HepG2 (cell line): ENCODE measurements around the gene WDR5B. TPM values are rescaled to one million over a fixed set of nuclear protein-coding genes. Genes with fewer than 3 reads are reported as not detected.

ENCODE experiments used
- ATAC-seq: fragments of 200-7000 bp; cut with Tn5 transposase; 3 replicates; pipeline ENCODE4 v1.9.1; 2020; ENCODE audit warnings: mild to moderate bottlenecking, moderate library complexity
- BruUV-seq: library from RNA; stranded (reverse); fragments of 400-500 nt; replicated peaks from 2 replicates; lab custom pipeline; 2021; lab: Mats Ljungman, UMichigan
- CTCF ChIA-PET: fragments of 300-600 bp; formaldehyde crosslinking; extraction: SDS; loops from one replicate; lab custom pipeline; 2021; ENCODE audit warnings: low total read pairs, inconsistent platforms, low intra/inter-chr PET ratio; lab: Yijun Ruan, JAX
- POLR2A ChIA-PET: fragments of 350-600 bp; sonication (Branson Sonifier 250); formaldehyde crosslinking; loops from one replicate; lab custom pipeline; 2020; ENCODE audit warnings: antibody characterized with exemption, inconsistent platforms; lab: Yijun Ruan, JAX
- DNase-seq: peaks from one replicate; pipeline ENCODE4 v3.0.0-alpha.2; 2015; ENCODE audit warnings: low spot score
- FAIRE-seq: peaks from 3 replicates; lab custom pipeline; 2011; peaks lifted over from hg19 to GRCh38; lab: Jason Lieb, UNC
- H2AFZ ChIP-seq: one replicate; pipeline ENCODE4 v1.6.1; 2011; ENCODE audit warnings: low read length, inconsistent platforms
- H3K27ac ChIP-seq: fragments of 300-600 bp; 3 replicates; pipeline ENCODE4 v1.8.0; 2011; ENCODE audit warnings: mixed run types, mild to moderate bottlenecking, mixed read lengths, low read length, inconsistent platforms; ENCODE audit not compliant: insufficient read depth; ENCODE audit errors: extremely low read length
- H3K27me3 ChIP-seq, 2 experiments: fragments of 200-600 bp in 1 of 2; 2 replicates in 1 of 2; 3 replicates in 1 of 2; pipeline versions ENCODE4 v1.6.0 to v1.8.0; 2011; ENCODE audit warnings: low read length in 2 of 2, mild to moderate bottlenecking in 2 of 2, moderate library complexity in 2 of 2, inconsistent platforms in 1 of 2; ENCODE audit not compliant: insufficient read depth in 2 of 2, control insufficient read depth in 1 of 2
- H3K36me3 ChIP-seq, 2 experiments: fragments of 200-600 bp in 1 of 2; replicated peaks in 1 of 2; 2 replicates in 1 of 2; 3 replicates in 1 of 2; pipeline versions ENCODE4 v1.5.1 to v1.8.0; 2011; ENCODE audit warnings: low read length in 2 of 2, inconsistent platforms in 1 of 2; ENCODE audit not compliant: insufficient read depth in 2 of 2, control insufficient read depth in 1 of 2
- H3K4me1 ChIP-seq: 2 replicates; pipeline ENCODE4 v1.5.1; 2012; ENCODE audit warnings: low read length, inconsistent platforms; ENCODE audit not compliant: insufficient read depth
- H3K4me2 ChIP-seq: 2 replicates; pipeline ENCODE4 v1.6.0; 2011; ENCODE audit warnings: low read depth, low read length, inconsistent platforms
- H3K4me3 ChIP-seq, 3 experiments: fragments of 200-600 bp in 1 of 3; sonication (generic), shearing (Covaris generic) in 1 of 3; replicated peaks in 1 of 3; 2 replicates each; pipeline ENCODE4 v1.5.1; 2011 to 2016; ENCODE audit warnings: low read length in 3 of 3, inconsistent platforms in 2 of 3, low read depth in 2 of 3, mild to moderate bottlenecking in 2 of 3, control low read depth in 1 of 3, mixed read lengths in 1 of 3; ENCODE audit not compliant: insufficient read depth in 1 of 3
- H3K79me2 ChIP-seq: one replicate; pipeline ENCODE4 v1.6.1; 2011; ENCODE audit warnings: low read length, inconsistent platforms; ENCODE audit not compliant: insufficient read depth
- H3K9ac ChIP-seq: 2 replicates; pipeline ENCODE4 v1.6.0; 2011; ENCODE audit warnings: mild to moderate bottlenecking, low read depth, low read length, inconsistent platforms; ENCODE audit not compliant: insufficient read depth
- H3K9me3 ChIP-seq: 2 replicates; pipeline ENCODE4 v1.5.1; 2012; ENCODE audit warnings: mild to moderate bottlenecking, low read length
- H4K20me1 ChIP-seq: 2 replicates; pipeline ENCODE4 v1.6.0; 2011; ENCODE audit warnings: inconsistent platforms, mild to moderate bottlenecking, low read length, moderate library complexity; ENCODE audit not compliant: insufficient read depth
- CREM ChIP-seq, 2 experiments: sonication (generic) in 1 of 2; formaldehyde crosslinking in 1 of 2; IDR thresholded peaks; 2 replicates each; pipeline versions ENCODE4 v1.4.0 to v1.6.1; 2016 to 2020; ENCODE audit warnings: antibody characterized with exemption in 1 of 2, mild to moderate bottlenecking in 1 of 2, missing genetic modification reagents in 1 of 2
- FOXM1 ChIP-seq: sonication (generic); formaldehyde crosslinking; IDR thresholded peaks from 2 replicates; pipeline ENCODE4 v1.5.0; 2020; ENCODE audit warnings: missing genetic modification reagents
- IKZF4 ChIP-seq: sonication (generic); formaldehyde crosslinking; IDR thresholded peaks from 2 replicates; pipeline ENCODE4 v1.5.1; 2020; ENCODE audit warnings: borderline replicate concordance, mild to moderate bottlenecking, low read depth, missing genetic modification reagents; ENCODE audit errors: not compliant biosample characterization
- SALL1 ChIP-seq: sonication (generic); formaldehyde crosslinking; IDR thresholded peaks from 2 replicates; pipeline ENCODE4 v1.8.0; 2022; ENCODE audit warnings: mild to moderate bottlenecking, missing genetic modification reagents
- TFE3 ChIP-seq: IDR thresholded peaks from 2 replicates; pipeline ENCODE4 v1.6.1; 2016
- ZBTB33 ChIP-seq: sonication (generic); formaldehyde crosslinking; IDR thresholded peaks from 2 replicates; pipeline ENCODE4 v1.4.0; 2020; ENCODE audit warnings: missing genetic modification reagents
- ZBTB39 ChIP-seq: sonication (generic); formaldehyde crosslinking; IDR thresholded peaks from 2 replicates; pipeline ENCODE4 v1.5.0; 2020; ENCODE audit warnings: missing genetic modification reagents
- WGBS: methylation state at CpG from one replicate; pipeline ENCODE4 v1.1.6; 2017; ENCODE audit warnings: low lambda C conversion rate; 5-methylcytosine and 5-hydroxymethylcytosine counted together
- in situ Hi-C: cut with HindIII; loops from 2 replicates; pipeline ENCODE4 v1.10.0; 2017; ENCODE audit warnings: low pct_unique_long_range_greater_than_20kb; ENCODE audit not compliant: extremely low pct_ligation_motif_present
- intact Hi-C: fragments of 100-400 bp; cut with micrococcal nuclease; formaldehyde crosslinking; loops from one replicate; pipeline ENCODE4 v1.10.0; 2022; ENCODE audit not compliant: unreplicated experiment
- polyA plus RNA-seq, 8 experiments: library from polyadenylated mRNA; depleted of rRNA in 3 of 8; stranded (reverse) in 7 of 8; unstranded in 1 of 8; fragments of >200 nt; fragmentation: Illumina TruSeq in 4 of 8; extraction: Trizol in 4 of 8; gene quantifications; 2 replicates each; pipeline versions ENCODE4 v1.2.1 to v1.2.3, GENCODE V29; 2011 to 2016; ENCODE audit warnings: low read depth in 4 of 8, missing spikeins in 1 of 8, mixed read lengths in 1 of 8; ENCODE audit not compliant: insufficient read depth in 1 of 8
- total RNA-seq, 5 experiments: library from RNA; depleted of rRNA; stranded (reverse); fragments of >200 nt; fragmentation: Illumina TruSeq; extraction: Trizol; gene quantifications; 2 replicates each; pipeline ENCODE4 v1.2.3, GENCODE V29; 2016; ENCODE audit warnings: low read depth in 1 of 5

Gene WDR5B
- total and polyA plus RNA-seq, 2 of the 13 experiments (the other 11 are each of a cell fraction or from before 2014, with no cell fraction given): 2.5 to 3.6 TPM

GRCh38 chr3:122427857-122428471 lies 12.1 kb upstream of the WDR5B start:
- Histone ChIP-seq H3K9me3 (no peaks in the 10 kb centered on the region), H3K27me3 (no peaks in the 10 kb centered on the region), H2AFZ (no peak overlapping the region), H3K4me2 (no peak overlapping the region), H3K4me1 (no peaks in the 10 kb centered on the region), H3K9ac (no peak overlapping the region), H4K20me1 (no peaks in the 10 kb centered on the region), H3K79me2 (no peaks in the 10 kb centered on the region), H3K4me3 (no peak overlapping the region), H3K27ac (no peak overlapping the region), H3K36me3 (peaks cover 6 to 38% of the 10 kb centered on the region in 2 experiments; a peak in 4 of 5 replicates)
- DNase-seq (no peak), ATAC-seq (no peak), FAIRE-seq (no peak)
- intact Hi-C loops (no loop called here), in situ Hi-C loops (no loop called here)
- 97% methylated on average over 2 of the region's 2 CpGs for WGBS
- CTCF ChIA-PET: no interaction called here
- POLR2A ChIA-PET: no interaction called here
- TF ChIP-seq FOXM1 (no peak), CREM (IDR thresholded peaks at IDR 0.05) (no peak), CREM (CRISPR knock-in tag; IDR thresholded peaks at IDR 0.05) (no peak), ZBTB39 (CRISPR knock-in tag) (no peak), TFE3 (CRISPR knock-in tag) (no peak), SALL1 (CRISPR knock-in tag) (no peak), ZBTB33 (CRISPR knock-in tag) (no peak), IKZF4 (no peak)
- no TSS peak for BruUV-seq
